Measurements from ENCODE around the gene HSPB9.
A peak's percentile ranks its signal among the peaks of the same experiment; 100 is the strongest.
"Not testable (repeated sequence)": the region's sequence is repeated elsewhere in the genome, so short reads cannot be mapped to it uniquely, and the experiment has no call there.

Gene HSPB9

DNA sequence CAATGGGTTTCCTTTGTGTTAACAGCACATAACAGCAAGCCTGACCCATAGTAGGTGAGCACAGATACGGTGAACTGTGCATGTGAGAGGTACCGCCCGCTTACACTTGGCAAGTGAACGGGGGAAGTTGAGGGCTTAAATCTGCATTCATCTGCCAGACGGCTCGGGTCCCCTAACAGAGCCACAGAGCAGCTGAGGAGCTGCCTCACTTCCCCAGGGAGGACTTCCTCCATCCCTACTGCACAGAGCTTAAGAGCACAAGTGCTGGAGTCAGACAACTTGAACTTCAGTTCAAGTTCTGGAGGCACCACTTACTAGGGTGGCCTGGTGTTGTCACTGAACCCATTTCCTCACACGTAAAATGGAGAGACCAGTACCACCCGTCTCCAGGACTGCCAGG is 18.8 kb downstream of the HSPB9 start:
- no peak for DNase-seq (ENCODE audit: low read depth in 1 of 2, low spot score in 1 of 2)

DNA sequence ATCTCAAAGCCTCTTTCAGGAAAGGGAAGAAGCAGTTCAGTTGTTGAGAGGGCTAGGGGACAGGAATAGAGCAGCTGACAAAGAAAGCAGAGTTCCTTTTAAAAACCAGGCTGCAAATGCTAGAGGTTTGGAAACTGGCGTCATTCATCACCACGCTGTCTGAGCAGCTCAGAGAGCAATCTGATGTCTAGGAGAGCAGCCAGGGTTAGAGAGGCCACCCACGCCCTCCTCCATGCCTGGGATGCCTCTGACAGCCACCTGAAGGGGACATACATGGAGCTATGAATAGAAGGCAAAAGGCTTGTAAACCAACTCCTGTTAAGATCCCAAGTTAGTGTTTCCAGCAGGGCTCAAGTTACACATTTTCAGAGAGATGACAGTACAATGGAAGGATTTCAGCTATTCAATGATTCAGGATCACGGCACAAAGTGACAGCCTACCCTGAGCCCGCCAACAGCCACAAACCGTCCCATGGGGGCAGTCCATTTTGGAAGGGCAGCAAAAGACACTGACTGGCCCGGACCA is 19.8 kb downstream of the HSPB9 start:
- DNase-seq (ENCODE audit: low read depth in 1 of 2, low spot score in 1 of 2), result no peak

DNA sequence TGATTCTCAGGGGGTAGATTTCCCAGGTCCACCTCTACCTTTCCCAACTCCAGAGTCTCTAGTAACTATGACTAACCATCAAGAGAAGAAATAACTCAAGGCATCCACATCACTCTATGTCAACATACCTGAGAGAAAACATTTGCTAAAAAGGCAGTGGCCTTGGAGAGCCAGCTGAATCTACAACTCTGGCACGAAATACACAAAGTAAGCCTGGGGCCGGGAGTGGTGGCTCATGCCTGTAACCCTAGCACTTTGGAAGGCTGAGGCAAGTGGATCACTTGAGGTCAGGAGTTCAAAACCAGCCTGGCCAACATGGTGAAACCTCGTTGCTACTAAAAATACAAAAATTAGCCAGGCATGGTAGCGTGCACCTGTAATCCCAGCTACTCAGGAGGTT is 20.5 kb downstream of the HSPB9 start:
- not testable (repeated sequence) for DNase-seq (ENCODE audit: low read depth in 1 of 2, low spot score in 1 of 2)

DNA sequence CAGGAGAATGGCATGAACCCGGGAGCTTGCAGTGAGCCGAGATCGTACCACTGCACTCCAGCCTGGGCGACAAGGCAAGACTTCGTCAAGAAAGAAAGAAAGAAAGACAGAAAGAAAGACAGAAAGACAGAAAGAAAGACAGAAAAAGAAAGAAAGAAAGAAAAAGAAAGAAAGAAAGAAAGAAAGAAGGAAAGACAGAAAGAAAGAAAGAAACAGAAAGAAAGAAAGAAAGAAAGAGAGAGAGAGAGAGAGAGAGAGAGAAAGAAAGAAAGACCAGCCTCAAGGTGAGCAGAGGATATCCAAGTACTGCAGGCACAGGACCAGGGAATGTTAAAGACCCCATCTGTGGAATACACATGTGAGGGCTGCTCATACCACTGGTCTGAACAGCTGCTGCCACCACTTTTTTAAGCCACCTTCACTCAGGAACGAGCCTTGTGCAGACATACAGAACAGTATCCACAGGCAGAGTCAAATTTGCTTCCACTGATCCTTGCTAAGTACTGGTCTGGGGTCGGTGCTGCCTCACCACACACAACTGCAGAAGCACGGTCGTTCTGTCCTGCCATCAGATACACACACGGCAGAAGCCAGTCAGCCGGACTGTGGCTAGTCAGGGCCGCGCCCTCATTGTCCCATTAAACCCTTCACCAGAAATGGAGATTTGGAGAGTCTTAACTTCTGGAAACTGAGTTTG is 24.5 kb downstream of the HSPB9 start:
- DNase-seq (ENCODE audit: low read depth in 1 of 2, low spot score in 1 of 2), result no peak

DNA sequence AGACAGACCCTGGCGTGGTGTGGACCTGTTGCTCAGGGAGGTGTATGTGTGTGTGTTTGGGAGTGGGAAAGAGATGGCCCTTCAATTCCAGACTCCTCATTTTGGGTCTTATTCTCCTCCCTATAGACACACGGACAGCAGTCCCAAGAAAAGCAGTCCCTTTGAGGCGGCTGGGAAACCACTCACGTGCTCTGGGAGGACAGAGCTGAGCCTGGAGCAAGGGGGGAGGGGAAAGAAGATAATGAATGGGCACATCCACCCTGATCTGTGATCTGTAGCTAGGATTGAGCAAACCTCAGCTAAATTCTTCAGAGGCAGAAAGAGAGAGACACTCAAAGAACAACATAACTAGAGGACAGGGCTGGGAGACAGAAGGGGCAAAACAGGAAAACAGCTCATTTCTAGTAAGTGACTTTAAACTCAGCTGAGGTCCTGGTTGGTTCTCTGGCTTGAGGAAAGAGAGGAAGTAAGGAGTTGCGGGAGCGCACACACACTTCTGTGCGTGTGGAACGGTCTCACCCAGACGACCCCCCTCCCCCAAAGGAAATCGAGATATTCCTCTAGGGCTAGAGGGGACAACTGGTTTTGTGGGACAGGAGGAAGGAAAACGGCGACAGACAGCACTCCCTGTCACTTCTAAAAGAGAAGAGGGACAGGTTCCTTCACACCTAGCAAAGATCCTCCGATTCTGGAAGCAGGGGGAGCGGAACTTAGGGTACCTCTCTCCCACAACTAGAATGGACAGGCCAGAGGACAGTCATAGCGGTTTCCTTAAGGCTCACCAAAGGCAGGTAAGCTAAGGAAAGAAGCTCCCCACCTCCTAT is 31.5 kb downstream of the HSPB9 start:
- DNase-seq (ENCODE audit: low read depth in 1 of 2, low spot score in 1 of 2), result no peak

DNA sequence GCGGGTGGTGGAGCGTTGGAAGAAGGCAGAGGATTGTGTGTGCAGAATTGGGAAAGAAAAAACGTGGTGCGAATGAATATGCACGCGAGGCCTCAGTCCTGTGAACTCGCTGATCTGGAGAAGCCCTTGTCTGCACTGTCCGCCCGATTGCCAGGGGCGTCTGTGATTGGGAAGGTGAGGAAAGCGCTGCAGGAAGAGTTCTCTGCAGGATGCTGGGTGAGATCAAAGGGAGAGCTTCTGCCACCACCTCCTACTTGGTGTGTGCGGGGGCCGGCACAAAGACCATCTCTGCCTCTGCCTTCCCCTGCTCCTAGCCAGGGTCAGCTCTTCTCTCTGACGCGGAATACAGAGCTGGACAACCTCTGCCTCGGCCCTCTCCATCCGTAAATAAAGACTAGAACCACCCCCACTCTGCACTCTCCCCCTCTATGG is 33.0 kb downstream of the HSPB9 start:
- DNase-seq (ENCODE audit: low read depth in 1 of 2, low spot score in 1 of 2), result no peak

DNA sequence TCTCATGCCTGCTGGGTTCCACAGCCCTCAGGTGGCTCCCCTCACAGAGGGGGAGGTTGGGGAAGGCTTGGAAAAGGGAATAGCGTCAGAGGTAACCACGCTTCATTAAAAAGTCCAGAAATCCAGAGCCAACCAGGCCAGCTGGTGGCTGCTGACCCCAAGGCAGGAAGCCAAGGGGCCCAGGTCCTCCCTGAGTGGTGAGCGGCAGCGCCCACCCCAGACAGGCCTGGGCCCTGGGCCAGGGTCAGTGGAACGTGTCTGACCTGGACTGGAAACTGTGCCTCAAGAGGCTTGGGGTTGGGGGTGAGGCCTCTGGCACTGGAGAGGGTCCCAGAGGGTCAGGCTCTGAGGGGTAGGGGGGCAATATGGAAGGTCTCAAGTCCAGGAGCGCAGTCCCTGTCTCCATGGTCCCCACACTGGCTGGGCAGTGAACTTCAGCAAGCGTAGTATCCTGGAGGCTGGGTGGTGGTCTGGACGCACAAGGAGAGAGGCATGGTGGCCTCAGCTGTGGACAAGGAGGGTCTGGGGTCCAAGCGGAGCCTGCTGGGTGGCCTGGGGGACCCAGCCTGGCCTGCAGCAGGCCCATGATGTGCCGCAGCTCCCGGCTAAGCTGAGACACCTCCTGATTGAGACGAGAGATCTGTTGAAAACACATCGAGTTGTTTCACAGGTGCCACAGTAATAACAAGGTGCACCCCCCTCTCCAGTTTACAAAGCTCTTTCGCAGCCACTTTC is 37.4 kb downstream of the HSPB9 start:
- no peak for DNase-seq (ENCODE audit: low read depth in 1 of 2, low spot score in 1 of 2)

DNA sequence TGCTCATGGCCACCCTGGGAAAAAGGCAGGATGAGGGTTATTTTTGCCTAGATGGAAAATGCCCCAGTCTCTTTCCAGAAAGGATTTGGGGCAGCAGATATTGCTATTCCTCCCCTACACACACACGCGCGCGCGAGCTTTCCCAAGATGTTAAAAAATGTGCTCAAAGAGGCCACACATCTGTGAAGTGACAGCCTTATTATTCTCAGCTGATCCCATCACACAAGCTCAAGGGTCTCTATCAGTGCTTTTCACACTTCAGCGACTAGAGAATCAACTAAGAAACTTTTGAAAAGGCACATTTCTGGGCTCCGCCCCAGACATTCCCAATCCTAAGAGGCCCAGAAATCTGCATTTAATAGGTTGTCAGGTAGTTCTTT is 37.9 kb downstream of the HSPB9 start:
- no peak for DNase-seq (ENCODE audit: low read depth in 1 of 2, low spot score in 1 of 2)

DNA sequence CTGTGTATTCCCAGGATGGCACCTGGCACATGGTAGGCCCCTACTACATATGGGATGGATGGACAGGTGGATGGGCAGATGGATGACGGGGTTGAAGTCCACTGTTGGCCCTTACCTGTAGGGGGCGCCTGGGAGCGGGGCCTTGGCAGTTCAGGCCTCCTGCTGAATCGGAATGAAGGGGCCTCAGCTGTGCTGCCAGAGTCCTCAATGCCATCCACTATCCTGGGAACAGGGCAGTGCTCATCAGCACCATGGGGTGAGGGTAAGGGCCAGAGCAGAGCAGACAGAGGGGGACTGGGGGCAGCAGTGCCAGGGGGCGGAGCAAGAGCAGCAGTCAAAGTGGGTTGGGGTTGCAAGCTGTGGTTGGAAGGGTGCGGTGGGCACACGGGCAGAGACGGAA is 40.5 kb downstream of the HSPB9 start:
- DNase-seq (ENCODE audit: low read depth in 1 of 2, low spot score in 1 of 2), result peak in 1 of 2 donors; percentile 25

DNA sequence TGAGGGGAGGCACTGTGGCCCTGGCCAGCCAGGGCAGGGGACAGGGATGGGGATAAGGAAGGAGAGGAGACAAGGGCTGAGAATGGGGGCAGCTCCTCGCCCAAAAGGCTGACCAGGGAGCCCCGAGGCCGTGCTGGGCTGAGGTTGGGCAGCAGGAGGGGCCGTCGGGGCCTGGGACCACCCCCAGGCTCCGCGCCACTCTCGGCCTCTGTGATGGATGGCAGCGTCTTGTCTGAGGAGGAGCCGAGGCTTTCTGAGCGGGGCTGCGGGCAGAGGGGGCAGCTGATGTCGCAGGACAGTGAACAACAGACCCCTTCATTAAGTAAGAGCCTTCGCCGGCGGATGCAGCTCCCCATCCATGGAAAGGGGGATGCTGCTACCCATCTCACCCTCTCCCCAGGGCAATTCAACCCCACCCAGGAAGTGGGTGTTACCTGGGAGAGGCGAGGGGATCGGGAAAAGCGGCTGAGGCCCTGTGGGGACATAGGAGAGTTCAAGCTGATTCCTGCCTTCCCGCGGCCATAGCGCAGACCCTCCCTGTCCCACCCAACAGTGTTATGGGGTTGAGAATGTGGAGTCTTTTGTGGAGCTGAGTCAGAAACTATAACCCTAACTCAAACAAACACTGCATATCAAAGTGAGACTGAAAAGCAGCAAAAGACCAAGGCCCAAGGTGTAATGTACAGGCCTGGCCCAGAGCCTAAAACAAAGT is 41.2 kb downstream of the HSPB9 start:
- DNase-seq (ENCODE audit: low read depth in 1 of 2, low spot score in 1 of 2), result no peak

DNA sequence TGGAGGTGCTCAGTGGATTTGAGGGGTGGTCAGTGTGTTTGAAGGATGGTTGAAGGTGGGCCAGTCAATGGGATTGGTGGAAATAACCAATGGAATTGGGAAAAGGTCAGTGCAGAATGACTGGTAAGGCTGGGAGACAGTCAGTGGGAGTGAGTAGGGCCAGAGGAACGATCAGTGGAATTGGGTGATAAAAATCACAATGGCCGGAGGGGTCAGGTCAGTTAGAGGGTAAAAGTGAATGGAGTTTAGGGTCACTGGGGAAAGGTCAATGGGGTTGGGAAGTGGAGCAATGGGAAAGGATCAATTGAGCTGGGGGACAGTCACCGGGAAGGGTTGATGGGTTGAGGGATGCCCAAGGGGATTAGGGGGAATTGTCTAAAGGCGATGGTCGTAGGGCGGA is 43.1 kb downstream of the HSPB9 start:
- DNase-seq (ENCODE audit: low read depth in 1 of 2, low spot score in 1 of 2), result no peak

DNA sequence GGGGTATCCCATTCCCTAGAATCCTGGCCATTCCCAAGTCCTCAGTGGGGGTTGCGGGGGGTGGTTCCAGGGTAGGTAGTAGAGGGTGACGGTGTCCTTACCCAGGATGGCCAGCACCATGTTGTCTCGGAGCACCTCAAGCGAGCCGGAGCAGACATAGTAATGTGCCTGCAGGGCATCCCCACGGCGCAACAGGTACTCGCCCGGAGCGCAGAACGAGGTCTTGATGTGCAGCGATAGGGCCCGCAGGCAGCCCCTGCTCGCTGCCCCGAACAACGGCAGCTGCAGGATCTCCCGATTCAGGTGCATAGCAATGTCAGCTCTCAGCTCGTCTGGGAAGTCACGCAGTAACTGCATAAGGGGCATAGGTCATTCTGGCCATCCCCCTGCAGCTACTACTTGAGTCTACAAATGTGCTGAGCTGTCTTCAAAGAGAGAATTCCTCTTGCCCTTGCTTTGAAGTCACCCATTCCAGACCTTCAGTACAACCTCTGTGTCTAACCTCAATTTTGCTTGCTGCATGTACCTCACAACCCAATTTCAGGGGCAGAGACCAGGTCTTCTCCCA is 43.7 kb downstream of the HSPB9 start:
- DNase-seq (ENCODE audit: low read depth in 1 of 2, low spot score in 1 of 2), result no peak

DNA sequence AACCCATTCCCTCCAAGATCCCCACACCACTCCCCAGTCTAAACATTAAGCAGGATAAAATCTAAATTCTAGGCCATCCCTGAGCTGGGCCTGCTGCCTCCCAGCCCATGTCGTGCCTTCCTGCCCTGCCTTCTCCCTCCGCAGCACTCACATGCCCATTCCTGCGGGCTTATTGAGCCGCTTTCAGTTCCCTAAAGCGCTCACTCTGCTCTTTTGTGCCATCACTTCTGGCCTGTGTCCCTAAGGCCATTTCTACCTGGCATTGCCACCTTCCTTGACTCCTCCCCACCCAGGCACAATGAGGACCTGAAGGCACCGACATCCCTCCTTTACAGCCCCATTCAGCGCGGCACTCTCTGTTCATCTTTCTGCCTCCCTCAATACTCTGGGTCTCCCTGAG is 45.2 kb downstream of the HSPB9 start:
- no peak for DNase-seq (ENCODE audit: low read depth in 1 of 2, low spot score in 1 of 2)

DNA sequence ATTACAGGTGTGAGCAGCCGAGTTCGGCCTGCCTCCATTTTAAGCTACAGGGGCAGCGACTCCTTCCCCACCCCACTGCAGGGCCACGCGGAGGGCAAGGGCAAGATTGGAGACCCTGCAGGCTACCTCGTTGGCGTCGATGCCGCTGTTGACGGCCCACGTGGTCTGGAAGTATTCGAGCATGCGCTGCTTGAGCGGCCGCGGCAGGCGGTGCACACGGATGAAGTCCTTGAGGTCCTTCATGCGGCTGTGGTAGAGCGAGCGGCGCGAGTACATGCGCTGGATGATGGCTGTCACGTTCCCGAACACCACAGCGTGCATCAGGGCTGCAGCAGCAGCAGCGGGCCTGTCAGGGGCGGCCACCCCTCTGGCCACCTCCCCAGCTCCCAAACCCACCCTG is 46.7 kb downstream of the HSPB9 start:
- no peak for DNase-seq (ENCODE audit: low read depth in 1 of 2, low spot score in 1 of 2)

DNA sequence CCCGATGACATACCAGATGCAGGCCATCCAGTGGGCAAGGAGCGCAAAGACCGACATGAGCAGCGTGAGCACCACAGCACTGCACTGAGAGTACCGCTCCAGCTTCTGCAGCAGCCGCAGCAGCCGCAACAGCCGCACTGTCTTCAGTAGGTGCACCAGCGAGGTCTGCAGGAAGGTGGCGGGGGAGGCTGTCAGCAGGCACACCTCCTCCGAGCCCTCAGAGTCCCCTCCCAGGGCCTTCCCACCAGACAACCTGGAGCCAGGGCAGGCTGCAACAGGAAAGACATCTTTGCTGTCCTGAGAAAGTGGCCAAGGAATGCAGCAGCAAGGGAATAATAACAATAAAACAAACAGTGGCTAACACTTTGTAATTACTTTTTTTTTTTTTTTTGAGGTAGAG is 49.2 kb downstream of the HSPB9 start:
- DNase-seq (ENCODE audit: low read depth in 1 of 2, low spot score in 1 of 2), result no peak

Data from stimulated activated CD4-positive, alpha-beta T cell treated with anti-CD3 and anti-CD28 coated beads, Interleukin-15, amount 100 ng/mL, for 1 hour (primary cell).